Endothelial cell of umbilical vein (primary cell): ENCODE data around the gene SGPP1.

Experiments used
- CTCF ChIP-seq, 2 donors: IDR thresholded peaks; 1 replicate in 1 of 2; 2 replicates in 1 of 2; pipeline ENCODE4 v1.5.1; 2011; ENCODE audit warnings: low read length in 2 of 2, mild to moderate bottlenecking in 2 of 2, moderate library complexity in 2 of 2, control low read depth in 1 of 2, inconsistent platforms in 1 of 2, low read depth in 1 of 2; ENCODE audit not compliant: insufficient read depth in 1 of 2; ENCODE audit errors: extremely low read depth in 1 of 2
- EZH2 ChIP-seq: IDR thresholded peaks from 2 replicates; pipeline ENCODE4 v1.6.1; 2012; ENCODE audit warnings: borderline replicate concordance, low read depth, mild to moderate bottlenecking, moderate library complexity, low read length, inconsistent platforms; ENCODE audit not compliant: severe bottlenecking
- GATA2 ChIP-seq: IDR thresholded peaks from 2 replicates; pipeline ENCODE4 v1.7.0; 2011; ENCODE audit warnings: low read depth, mild to moderate bottlenecking, moderate library complexity, mixed read lengths, low read length; ENCODE audit not compliant: insufficient read length, insufficient read depth
- JUN ChIP-seq: IDR thresholded peaks from 2 replicates; pipeline ENCODE4 v1.6.1; 2011; ENCODE audit warnings: borderline replicate concordance, low read depth; ENCODE audit not compliant: insufficient read length, insufficient read depth
- MAX ChIP-seq: IDR thresholded peaks from 2 replicates; pipeline ENCODE4 v1.6.1; 2011; ENCODE audit not compliant: insufficient read depth, insufficient read length
- MYC ChIP-seq: IDR thresholded peaks from one replicate; pipeline ENCODE4 v1.6.1; 2011; ENCODE audit warnings: mild to moderate bottlenecking, low read depth, low read length
- POLR2A ChIP-seq: IDR thresholded peaks from 2 replicates; pipeline ENCODE4 v1.6.1; 2012; ENCODE audit warnings: low read depth, mild to moderate bottlenecking, control low read depth, low read length
- POLR2AphosphoS5 ChIP-seq: IDR thresholded peaks from 2 replicates; pipeline ENCODE4 v1.6.1; 2012; ENCODE audit warnings: low read depth, mild to moderate bottlenecking, control low read depth, low read length, moderate library complexity; ENCODE audit not compliant: insufficient read depth

GRCh38 chr14:63685401-63685800, 42.5 kb downstream of the SGPP1 start:
- TF ChIP-seq CTCF (IDR thresholded peaks at IDR 0.05; ENCODE audit: extremely low read depth in 1 of 2, insufficient read depth in 1 of 2, low read depth in 1 of 2, low read length in 2 of 2) = no peak
- TF ChIP-seq POLR2A = no peak
- TF ChIP-seq MAX = no peak
- TF ChIP-seq POLR2AphosphoS5 = no peak
- TF ChIP-seq GATA2 = no peak
- no peak for TF ChIP-seq EZH2
- no peak for TF ChIP-seq JUN
- TF ChIP-seq MYC = no peak
